H9 (cell line): Measurements from ENCODE around the gene NALCN. TPM values are rescaled to one million over a fixed set of nuclear protein-coding genes. Genes with fewer than 3 reads are reported as not detected.

Source experiments
- DNase-seq: peaks from one replicate; pipeline ENCODE4 v3.0.0-alpha.2; 2017
- H2AFZ ChIP-seq: one replicate; pipeline ENCODE4 v1.6.1; 2013; ENCODE audit warnings: mild to moderate bottlenecking, low read length, control low read depth, moderate library complexity
- H2AK5ac ChIP-seq: 2 replicates; pipeline ENCODE4 v1.6.1; 2013; ENCODE audit warnings: low read length, control low read depth, mixed read lengths; ENCODE audit not compliant: insufficient read length
- H2BK120ac ChIP-seq: one replicate; pipeline ENCODE4 v1.6.1; 2013; ENCODE audit warnings: low read depth, mild to moderate bottlenecking, low read length, control low read depth, inconsistent platforms; ENCODE audit not compliant: poor library complexity, severe bottlenecking
- H2BK12ac ChIP-seq: 2 replicates; pipeline ENCODE4 v1.6.1; 2013; ENCODE audit warnings: low read length, control low read depth, mixed read lengths, low read depth; ENCODE audit not compliant: insufficient read length
- H2BK15ac ChIP-seq: 2 replicates; pipeline ENCODE4 v1.6.1; 2013; ENCODE audit warnings: low read depth, low read length, control low read depth
- H2BK20ac ChIP-seq: one replicate; pipeline ENCODE4 v1.6.1; 2013; ENCODE audit warnings: low read depth, mild to moderate bottlenecking, low read length, control low read depth, inconsistent platforms; ENCODE audit not compliant: poor library complexity, severe bottlenecking
- H2BK5ac ChIP-seq: 2 replicates; pipeline ENCODE4 v1.6.1; 2013; ENCODE audit warnings: low read length, control low read depth, mixed read lengths; ENCODE audit not compliant: insufficient read length
- H3K14ac ChIP-seq: 2 replicates; pipeline ENCODE4 v1.6.1; 2013; ENCODE audit warnings: low read length, control low read depth; ENCODE audit not compliant: insufficient read depth
- H3K18ac ChIP-seq: 2 replicates; pipeline ENCODE4 v1.6.1; 2013; ENCODE audit warnings: low read depth, mild to moderate bottlenecking, mixed read lengths, low read length, control low read depth; ENCODE audit not compliant: insufficient read length
- H3K23ac ChIP-seq: 2 replicates; pipeline ENCODE4 v1.6.1; 2013; ENCODE audit warnings: low read length, control low read depth, mixed read lengths, low read depth; ENCODE audit not compliant: insufficient read length
- H3K23me2 ChIP-seq: 2 replicates; pipeline ENCODE4 v1.6.1; 2013; ENCODE audit warnings: low read depth, mild to moderate bottlenecking, mixed read lengths, low read length, control low read depth; ENCODE audit not compliant: insufficient read length, poor library complexity, severe bottlenecking
- H3K27ac ChIP-seq: 2 replicates; pipeline ENCODE4 v1.5.1; 2013; ENCODE audit warnings: low read length, control low read depth, mixed read lengths, low read depth; ENCODE audit not compliant: insufficient read length
- H3K27me3 ChIP-seq: 2 replicates; pipeline ENCODE4 v1.6.1; 2013; ENCODE audit warnings: low read length, control low read depth, inconsistent platforms; ENCODE audit not compliant: insufficient read depth
- H3K4ac ChIP-seq: 2 replicates; pipeline ENCODE4 v1.6.1; 2013; ENCODE audit warnings: low read depth, mild to moderate bottlenecking, control low read depth, inconsistent platforms, low read length, moderate library complexity
- H3K4me1 ChIP-seq: 2 replicates; pipeline ENCODE4 v1.6.1; 2013; ENCODE audit warnings: low read length, control low read depth, inconsistent platforms; ENCODE audit not compliant: insufficient read depth
- H3K4me2 ChIP-seq: 2 replicates; pipeline ENCODE4 v1.6.1; 2013; ENCODE audit warnings: low read length, control low read depth, mixed read lengths; ENCODE audit not compliant: insufficient read length, insufficient read depth
- H3K56ac ChIP-seq: 2 replicates; pipeline ENCODE4 v1.6.1; 2013; ENCODE audit warnings: low read depth, mild to moderate bottlenecking, mixed read lengths, low read length, control low read depth; ENCODE audit not compliant: insufficient read length
- H3K79me1 ChIP-seq: 2 replicates; pipeline ENCODE4 v1.6.1; 2013; ENCODE audit warnings: low read depth, mild to moderate bottlenecking, moderate library complexity, low read length, control low read depth, inconsistent platforms; ENCODE audit not compliant: insufficient read depth, poor library complexity, severe bottlenecking
- H3K79me2 ChIP-seq: 2 replicates; pipeline ENCODE4 v1.6.1; 2013; ENCODE audit warnings: low read length, control low read depth, inconsistent platforms; ENCODE audit not compliant: insufficient read depth
- H3K9ac ChIP-seq: 2 replicates; pipeline ENCODE4 v1.6.1; 2013; ENCODE audit warnings: low read length, control low read depth, mixed read lengths; ENCODE audit not compliant: insufficient read length; ENCODE audit errors: extremely low read depth
- H3K9me3 ChIP-seq: one replicate; pipeline ENCODE4 v1.6.1; 2013; ENCODE audit warnings: low read depth, low read length, inconsistent platforms; ENCODE audit not compliant: control insufficient read depth
- H3T11ph ChIP-seq: one replicate; pipeline ENCODE4 v1.6.1; 2013; ENCODE audit warnings: mild to moderate bottlenecking, low read length, control low read depth, inconsistent platforms
- H4K20me1 ChIP-seq: one replicate; pipeline ENCODE4 v1.6.1; 2013; ENCODE audit not compliant: control insufficient read depth, insufficient read length, insufficient read depth
- H4K5ac ChIP-seq: 2 replicates; pipeline ENCODE4 v1.6.1; 2013; ENCODE audit warnings: low read depth, mild to moderate bottlenecking, mixed read lengths, low read length, control low read depth; ENCODE audit not compliant: insufficient read length
- H4K8ac ChIP-seq: replicated peaks from 2 replicates; pipeline ENCODE4 v1.6.1; 2013; ENCODE audit warnings: low read length, control low read depth, mixed read lengths, low read depth; ENCODE audit not compliant: insufficient read length
- H4K91ac ChIP-seq: 2 replicates; pipeline ENCODE4 v1.6.1; 2013; ENCODE audit warnings: low read depth, mild to moderate bottlenecking, moderate library complexity, mixed read lengths, low read length, control low read depth; ENCODE audit not compliant: insufficient read length
- H3K27ac Mint-ChIP-seq, 3 experiments: 2 replicates in 2 of 3; 3 replicates in 1 of 3; pipeline ENCODE4 v1.8.0; 2020 to 2021; ENCODE audit warnings: mixed read lengths in 3 of 3, mild to moderate bottlenecking in 1 of 3, moderate library complexity in 1 of 3
- H3K27me3 Mint-ChIP-seq: 2 replicates; pipeline ENCODE4 v1.8.0; 2021; ENCODE audit warnings: low read depth, mild to moderate bottlenecking, moderate library complexity, mixed read lengths
- H3K36me3 Mint-ChIP-seq, 3 experiments: 2 replicates in 2 of 3; 3 replicates in 1 of 3; pipeline ENCODE4 v1.8.0; 2020 to 2021; ENCODE audit warnings: low read depth in 3 of 3, mixed read lengths in 3 of 3; ENCODE audit not compliant: insufficient read depth in 1 of 3
- H3K4me1 Mint-ChIP-seq, 2 experiments: 2 replicates each; pipeline ENCODE4 v1.8.0; 2020; ENCODE audit warnings: mixed read lengths in 2 of 2
- H3K4me3 Mint-ChIP-seq, 2 experiments: 2 replicates in 1 of 2; 3 replicates in 1 of 2; pipeline ENCODE4 v1.8.0; 2020 to 2021; ENCODE audit warnings: mild to moderate bottlenecking in 2 of 2, mixed read lengths in 2 of 2, moderate library complexity in 1 of 2
- H3K9me3 Mint-ChIP-seq, 2 experiments: 2 replicates in 1 of 2; 3 replicates in 1 of 2; pipeline ENCODE4 v1.8.0; 2020; ENCODE audit warnings: mild to moderate bottlenecking in 2 of 2, mixed read lengths in 2 of 2, moderate library complexity in 1 of 2
- WGBS: extraction: QIAGEN DNeasy Blood & Tissue Kit; methylation state at CpG from one replicate; pipeline ENCODE4 v1.1.7; 2013; ENCODE audit warnings: missing lambda C conversion rate, low lambda C conversion rate, mixed read lengths; ENCODE audit not compliant: insufficient read length; ENCODE audit errors: extremely low coverage; 5-methylcytosine and 5-hydroxymethylcytosine counted together
- total RNA-seq: library from RNA; stranded (reverse); gene quantifications from 2 replicates; pipeline ENCODE4 v1.2.1, GENCODE V29; 2021
- TF ChIP-seq, protein P1 (sequence below): fragments of 200-600 bp; sonication (generic); conservative IDR thresholded peaks from 3 replicates; pipeline ENCODE4 v1.8.0; 2021; ENCODE audit warnings: antibody characterized with exemption, mild to moderate bottlenecking

The NALCN gene
- total RNA-seq, 1 experiment from 2014 or later = 0.09 TPM

DNA sequence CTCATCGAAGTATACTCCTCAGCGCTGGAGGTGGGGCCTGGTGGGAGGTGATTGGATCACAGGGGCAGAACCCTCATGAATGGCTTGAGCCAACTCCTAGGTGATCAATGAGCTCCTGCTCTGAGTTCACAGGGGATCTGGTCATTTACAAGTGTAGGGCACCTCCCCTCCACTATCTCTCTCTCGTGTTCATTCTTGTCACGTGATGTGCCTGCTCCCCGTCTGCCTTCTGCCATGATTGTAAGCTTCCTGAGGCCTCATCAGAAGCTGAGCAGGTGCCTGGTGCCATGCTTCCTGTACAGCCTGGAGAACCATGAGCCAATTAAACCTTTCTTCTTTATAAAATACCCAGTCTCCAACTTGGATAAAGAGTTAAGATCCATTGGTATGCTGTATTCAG is 61.4 kb downstream of the NALCN start:
- H3K27me3 ChIP-seq = no peaks in the 10 kb centered on the region
- TF ChIP-seq, protein P1, sequence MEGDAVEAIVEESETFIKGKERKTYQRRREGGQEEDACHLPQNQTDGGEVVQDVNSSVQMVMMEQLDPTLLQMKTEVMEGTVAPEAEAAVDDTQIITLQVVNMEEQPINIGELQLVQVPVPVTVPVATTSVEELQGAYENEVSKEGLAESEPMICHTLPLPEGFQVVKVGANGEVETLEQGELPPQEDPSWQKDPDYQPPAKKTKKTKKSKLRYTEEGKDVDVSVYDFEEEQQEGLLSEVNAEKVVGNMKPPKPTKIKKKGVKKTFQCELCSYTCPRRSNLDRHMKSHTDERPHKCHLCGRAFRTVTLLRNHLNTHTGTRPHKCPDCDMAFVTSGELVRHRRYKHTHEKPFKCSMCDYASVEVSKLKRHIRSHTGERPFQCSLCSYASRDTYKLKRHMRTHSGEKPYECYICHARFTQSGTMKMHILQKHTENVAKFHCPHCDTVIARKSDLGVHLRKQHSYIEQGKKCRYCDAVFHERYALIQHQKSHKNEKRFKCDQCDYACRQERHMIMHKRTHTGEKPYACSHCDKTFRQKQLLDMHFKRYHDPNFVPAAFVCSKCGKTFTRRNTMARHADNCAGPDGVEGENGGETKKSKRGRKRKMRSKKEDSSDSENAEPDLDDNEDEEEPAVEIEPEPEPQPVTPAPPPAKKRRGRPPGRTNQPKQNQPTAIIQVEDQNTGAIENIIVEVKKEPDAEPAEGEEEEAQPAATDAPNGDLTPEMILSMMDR = no peak
- peaks cover 3 to 4% of the 10 kb centered on the region in 2 experiments; a peak in 3 of 4 replicates for H3K4me1 Mint-ChIP-seq

More for the DNA sequence above, 61.4 kb downstream of the NALCN start:
- Histone ChIP-seq H3K4me1 (no peaks in the 10 kb centered on the region; the same call in 1 of the 2 replicates), H2BK5ac (no peak overlapping the region), H3T11ph (no peak overlapping the region), H2AK5ac (no peak overlapping the region), H4K20me1 (no peaks in the 10 kb centered on the region), H2BK15ac (no peak overlapping the region), H3K79me2 (no peaks in the 10 kb centered on the region), H2BK120ac (no peak overlapping the region), H3K9me3 (no peaks in the 10 kb centered on the region), H2BK20ac (no peak overlapping the region), H3K14ac (no peak overlapping the region), H3K23ac (no peak overlapping the region), H3K4me2 (no peak overlapping the region), H3K23me2 (no peaks in the 10 kb centered on the region), H4K8ac (no peak overlapping the region), H3K18ac (no peak overlapping the region), H4K5ac (no peak overlapping the region), H3K56ac (no peak overlapping the region), H3K79me1 (no peaks in the 10 kb centered on the region), H4K91ac (no peak overlapping the region), H2AFZ (no peak overlapping the region), H3K4ac (no peak overlapping the region), H3K27ac (no peak overlapping the region), H2BK12ac (no peak overlapping the region), H3K9ac (no peak overlapping the region)
- H3K36me3 Mint-ChIP-seq = no peaks in the 10 kb centered on the region
- DNase-seq = no peak
- no CpG with 5 or more reads among the region's 5 CpGs for WGBS
- H3K4me3 Mint-ChIP-seq = no peak overlapping the region
- H3K9me3 Mint-ChIP-seq = no peaks in the 10 kb centered on the region
- H3K27me3 Mint-ChIP-seq = no peaks in the 10 kb centered on the region
- no peak overlapping the region; a peak in 1 of 7 replicates for H3K27ac Mint-ChIP-seq
